CD4-positive, alpha-beta T cell (primary cell): ENCODE results near the gene EVPLL. TPM values are rescaled to one million over a fixed set of nuclear protein-coding genes. Genes with fewer than 3 reads are reported as not detected.
A peak's percentile ranks its signal among the peaks of the same experiment; 100 is the strongest.

Experiments used
- ATAC-seq: fragments of 200-7000 bp; cut with Tn5 transposase; one replicate; pipeline ENCODE4 v1.10.0; 2022; ENCODE audit warnings: mild to moderate bottlenecking; ENCODE audit not compliant: poor library complexity
- CTCF ChIA-PET: fragments of 350-600 bp; sonication (Branson Sonifier 250); formaldehyde crosslinking; loops from one replicate; lab custom pipeline; 2021; ENCODE audit warnings: antibody characterized with exemption, inconsistent platforms; lab: Charles Lee
- POLR2A ChIA-PET: fragments of 350-600 bp; sonication (Branson Sonifier 250); formaldehyde crosslinking; loops from one replicate; lab custom pipeline; 2021; ENCODE audit warnings: antibody characterized with exemption, inconsistent platforms; lab: Charles Lee
- DNase-seq, 14 experiments: peaks; one replicate each; pipeline ENCODE4 v3.0.0-alpha.2; 2013 to 2020; ENCODE audit warnings: mixed read lengths in 2 of 14
- H3K27ac ChIP-seq, 2 donors: one replicate each; pipeline versions ENCODE4 v1.5.1 to v1.7.0; 2013; ENCODE audit warnings: low read length in 2 of 2, low read depth in 1 of 2, mild to moderate bottlenecking in 1 of 2
- H3K27me3 ChIP-seq, 2 experiments: 1 replicate in 1 of 2; 2 replicates in 1 of 2; pipeline versions ENCODE4 v1.6.1 to v1.7.0; 2013; ENCODE audit warnings: low read length in 2 of 2, control low read depth in 1 of 2, mild to moderate bottlenecking in 1 of 2, moderate library complexity in 1 of 2; ENCODE audit not compliant: insufficient read depth in 2 of 2, control insufficient read depth in 1 of 2
- H3K36me3 ChIP-seq: one replicate; pipeline ENCODE4 v1.6.1; 2013; ENCODE audit warnings: low read length, control low read depth; ENCODE audit not compliant: insufficient read depth
- H3K4me1 ChIP-seq: one replicate; pipeline ENCODE4 v1.6.1; 2013; ENCODE audit warnings: low read length, control low read depth; ENCODE audit not compliant: insufficient read depth
- H3K4me3 ChIP-seq: one replicate; pipeline ENCODE4 v1.5.1; 2013; ENCODE audit warnings: mild to moderate bottlenecking, low read length, moderate library complexity
- H3K9me3 ChIP-seq, 2 experiments: 1 replicate in 1 of 2; 2 replicates in 1 of 2; pipeline versions ENCODE4 v1.6.1 to v1.7.0; 2013; ENCODE audit warnings: low read length in 2 of 2, mild to moderate bottlenecking in 2 of 2, control low read depth in 1 of 2, moderate library complexity in 1 of 2; ENCODE audit not compliant: control insufficient read depth in 1 of 2, insufficient read depth in 1 of 2
- H3K27ac Mint-ChIP-seq: one replicate; pipeline ENCODE4 v1.8.0; 2020; ENCODE audit warnings: mixed read lengths
- H3K27me3 Mint-ChIP-seq: one replicate; pipeline ENCODE4 v1.8.0; 2021; ENCODE audit warnings: mixed read lengths
- H3K36me3 Mint-ChIP-seq: one replicate; pipeline ENCODE4 v1.8.0; 2021; ENCODE audit warnings: low read depth, mixed read lengths
- H3K4me1 Mint-ChIP-seq: one replicate; pipeline ENCODE4 v1.8.0; 2021; ENCODE audit warnings: low read depth, mixed read lengths
- H3K4me3 Mint-ChIP-seq: one replicate; pipeline ENCODE4 v1.8.0; 2020; ENCODE audit warnings: mild to moderate bottlenecking, mixed read lengths
- H3K9me3 Mint-ChIP-seq: one replicate; pipeline ENCODE4 v1.8.0; 2020; ENCODE audit warnings: mixed read lengths
- intact Hi-C, 2 experiments: fragments of 100-400 bp; cut with DNase I in 1 of 2; cut with micrococcal nuclease in 1 of 2; formaldehyde crosslinking; loops; one replicate each; pipeline versions ENCODE4 v1.15.1 to v1.9.0; 2023 to 2025; cut with DNase I, micrococcal nuclease
- total RNA-seq, 174 experiments: library from RNA in 2 of 174; stranded (reverse) in 2 of 174; gene quantifications; one replicate each; pipeline ENCODE4 v1.2.3 and lab custom pipeline; 2021 to 2026
- TF ChIP-seq, protein P1 (sequence below): fragments of 200-600 bp; IDR thresholded peaks from one replicate; pipeline ENCODE4 v1.8.0; 2022; ENCODE audit warnings: antibody characterized with exemption, mild to moderate bottlenecking

Gene EVPLL
- total RNA-seq, 2 experiments from 2014 or later = not detected

DNA sequence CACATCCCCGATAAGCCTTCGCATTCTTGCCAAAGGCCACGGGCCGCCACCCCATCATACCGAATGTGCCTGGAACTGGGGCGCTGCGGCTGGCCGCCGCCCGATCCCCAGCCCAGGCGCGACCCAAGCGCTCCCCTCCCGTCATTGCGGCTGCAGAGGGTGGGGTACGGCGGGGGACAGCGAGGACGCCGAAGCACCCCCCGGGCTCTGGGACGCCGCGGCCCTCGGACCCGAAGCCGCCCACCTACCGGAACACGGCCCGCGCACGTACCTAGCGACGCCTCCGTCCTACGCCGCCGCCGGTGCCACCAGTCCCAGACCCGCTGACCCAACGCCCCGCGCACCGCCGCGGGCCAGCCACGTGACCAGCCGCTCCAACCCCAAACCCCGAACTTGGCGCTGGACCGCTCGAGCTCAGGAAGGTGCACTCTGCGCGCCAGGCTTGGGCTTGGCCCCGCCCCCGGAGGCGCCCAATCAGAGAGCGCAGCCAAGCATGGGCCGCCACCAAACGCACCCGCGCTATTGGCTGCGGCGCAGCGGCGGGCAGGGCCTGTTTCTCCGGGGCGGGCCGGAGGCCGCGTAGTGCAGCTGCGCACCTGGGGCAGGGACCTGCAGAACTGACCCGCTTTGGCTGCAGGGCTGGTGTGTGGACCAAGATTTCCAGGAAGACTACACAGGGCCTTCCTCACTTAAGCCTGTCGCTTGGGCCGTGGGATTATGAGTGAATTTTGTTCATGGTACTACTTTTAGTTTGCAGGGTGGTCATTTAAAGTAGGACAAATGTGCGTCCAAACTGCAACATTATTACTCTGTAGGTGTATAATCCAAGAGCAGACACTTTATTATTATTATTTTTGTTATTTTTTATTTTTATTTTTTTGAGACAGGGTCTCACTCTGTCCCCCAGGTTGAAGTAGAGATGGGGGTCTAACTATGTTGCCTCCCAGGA, 14.2 kb upstream of the EVPLL start, which contains the start of gene SHMT1:
Gene SHMT1, minus strand, starts transcription at position 450 of the 949 bp plus-strand sequence. CDS start 7,569 bp downstream, outside the sequence.
- peak within 1 kb of the TSS; percentile 69 for H3K4me3 ChIP-seq

GRCh38 chr17:18364166-18364565, 13.4 kb upstream of the EVPLL start:
- no peaks in the 10 kb centered on the region for H3K36me3 ChIP-seq
- Mint-ChIP-seq H3K36me3 (no peaks in the 10 kb centered on the region), H3K4me1 (peaks cover 18% of the 10 kb centered on the region), H3K4me3 (no peak overlapping the region), H3K27ac (no peak overlapping the region), H3K27me3 (no peaks in the 10 kb centered on the region), H3K9me3 (no peaks in the 10 kb centered on the region)
- intact Hi-C loops = no loop called here
- no peaks in the 10 kb centered on the region for H3K27me3 ChIP-seq
- TF ChIP-seq, protein P1, sequence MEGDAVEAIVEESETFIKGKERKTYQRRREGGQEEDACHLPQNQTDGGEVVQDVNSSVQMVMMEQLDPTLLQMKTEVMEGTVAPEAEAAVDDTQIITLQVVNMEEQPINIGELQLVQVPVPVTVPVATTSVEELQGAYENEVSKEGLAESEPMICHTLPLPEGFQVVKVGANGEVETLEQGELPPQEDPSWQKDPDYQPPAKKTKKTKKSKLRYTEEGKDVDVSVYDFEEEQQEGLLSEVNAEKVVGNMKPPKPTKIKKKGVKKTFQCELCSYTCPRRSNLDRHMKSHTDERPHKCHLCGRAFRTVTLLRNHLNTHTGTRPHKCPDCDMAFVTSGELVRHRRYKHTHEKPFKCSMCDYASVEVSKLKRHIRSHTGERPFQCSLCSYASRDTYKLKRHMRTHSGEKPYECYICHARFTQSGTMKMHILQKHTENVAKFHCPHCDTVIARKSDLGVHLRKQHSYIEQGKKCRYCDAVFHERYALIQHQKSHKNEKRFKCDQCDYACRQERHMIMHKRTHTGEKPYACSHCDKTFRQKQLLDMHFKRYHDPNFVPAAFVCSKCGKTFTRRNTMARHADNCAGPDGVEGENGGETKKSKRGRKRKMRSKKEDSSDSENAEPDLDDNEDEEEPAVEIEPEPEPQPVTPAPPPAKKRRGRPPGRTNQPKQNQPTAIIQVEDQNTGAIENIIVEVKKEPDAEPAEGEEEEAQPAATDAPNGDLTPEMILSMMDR = no peak
- DNase-seq (no peak), ATAC-seq (no peak)
- ChIA-PET POLR2A (interaction anchor here (1.2 to 2.2 kb wide), 3 partner anchors 32 to 50 kb away, joined by 3 to 8 read pairs (median 3); partner anchors contain the start of genes SMCR8 and TOP3A), CTCF (no interaction called here)
- H3K9me3 ChIP-seq = no peaks in the 10 kb centered on the region
- no peak overlapping the region for H3K27ac ChIP-seq
- peaks cover 16% of the 10 kb centered on the region for H3K4me1 ChIP-seq
- no peak overlapping the region for H3K4me3 ChIP-seq

More for the DNA sequence above, 14.2 kb upstream of the EVPLL start, which contains the start of gene SHMT1:
- no peaks in the 10 kb centered on the region for H3K9me3 ChIP-seq
- intact Hi-C loops = loop anchor here in 1 of 2 experiments (1.0 to 2.0 kb wide), 2 partner anchors 48 to 103 kb away; partner anchors contain the start of genes MIEF2 and SMCR8
- peak; percentile 77 to 95 (median 88) for DNase-seq
- ChIA-PET POLR2A (interaction anchor here (0.6 to 2.2 kb wide), 4 partner anchors 31 to 890 kb away, joined by 3 to 8 read pairs (median 3); partner anchors contain the start of genes SMCR8 and TOP3A), CTCF (interaction anchor here (0.9 to 1.2 kb wide), 2 partner anchors 11 to 43 kb away, joined by 3 read pairs; no protein-coding TSS in a partner anchor)
- peak; percentile 100 for ATAC-seq
- Mint-ChIP-seq H3K36me3 (no peaks in the 10 kb centered on the region), H3K27me3 (no peaks in the 10 kb centered on the region), H3K9me3 (no peaks in the 10 kb centered on the region), H3K4me1 (peaks cover 18% of the 10 kb centered on the region), H3K4me3 (peak within 1 kb of the TSS; percentile 97), H3K27ac (peak within 1 kb of the TSS; percentile 79)
- H3K27me3 ChIP-seq = no peaks in the 10 kb centered on the region
- peak within 1 kb of the TSS in 1 of 2 donors; percentile 23 for H3K27ac ChIP-seq
- TF ChIP-seq, protein P1 = no peak
- H3K4me1 ChIP-seq = peaks cover 16% of the 10 kb centered on the region
- no peaks in the 10 kb centered on the region for H3K36me3 ChIP-seq

DNA sequence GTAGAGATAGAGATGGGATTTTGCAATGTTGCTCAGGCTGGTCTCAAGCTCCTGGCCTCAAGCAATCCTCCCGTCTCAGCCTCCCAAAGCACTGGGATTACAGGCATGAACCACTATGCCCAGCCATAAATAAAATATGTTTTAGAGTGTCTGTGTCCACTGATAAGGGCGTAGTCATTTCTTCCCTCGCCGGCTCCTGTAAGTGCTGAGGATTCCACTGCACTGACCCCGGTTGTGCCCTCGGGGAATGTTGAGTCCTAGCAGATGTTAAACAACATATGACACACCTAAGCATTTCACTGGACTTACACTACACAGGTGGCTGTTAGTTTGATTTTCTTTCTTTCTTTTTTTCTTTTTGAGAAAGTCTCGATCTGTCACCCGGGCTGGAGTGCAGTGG, 8.6 kb upstream of the EVPLL start:
- ATAC-seq = no peak
- CTCF ChIA-PET = no interaction called here

More for the DNA sequence above, 8.6 kb upstream of the EVPLL start:
- DNase-seq = no peak
- H3K27ac ChIP-seq = no peak overlapping the region
- no peaks in the 10 kb centered on the region for H3K27me3 ChIP-seq
- intact Hi-C loops = no loop called here
- H3K4me1 Mint-ChIP-seq = no peaks in the 10 kb centered on the region
- no peaks in the 10 kb centered on the region for H3K36me3 ChIP-seq
- peaks cover 1% of the 10 kb centered on the region for H3K4me1 ChIP-seq
- TF ChIP-seq, protein P1 = no peak
- no peak overlapping the region for H3K4me3 Mint-ChIP-seq
- H3K9me3 ChIP-seq = no peaks in the 10 kb centered on the region
- H3K9me3 Mint-ChIP-seq = no peaks in the 10 kb centered on the region
- H3K4me3 ChIP-seq = no peak overlapping the region
- H3K27ac Mint-ChIP-seq = no peak overlapping the region
- no peaks in the 10 kb centered on the region for H3K36me3 Mint-ChIP-seq
- POLR2A ChIA-PET = no interaction called here
- H3K27me3 Mint-ChIP-seq = no peaks in the 10 kb centered on the region
